SK-N-MC (cell line): ENCODE data around the gene LONP1.

ENCODE experiments used
- EZH2 ChIP-seq: fragments of 200-600 bp; sonication (generic); IDR thresholded peaks from one replicate; pipeline ENCODE4 v1.6.1; 2017; ENCODE audit warnings: antibody characterized with exemption
- POLR2AphosphoS5 ChIP-seq: IDR thresholded peaks from 2 replicates; pipeline ENCODE4 v1.6.1; 2012; ENCODE audit warnings: mild to moderate bottlenecking, low read depth, low read length, borderline replicate concordance

- TF ChIP-seq POLR2AphosphoS5, result no peak
- no peak for TF ChIP-seq EZH2
These were observed 23.7 kb upstream of the LONP1 start for GRCh38 chr19:5743630-5744029.
